ENCODE results near the gene KHK. TPM values are rescaled to one million over a fixed set of nuclear protein-coding genes. Genes with fewer than 3 reads are reported as not detected.
A peak's percentile ranks its signal among the peaks of the same experiment; 100 is the strongest.

KHK gene
- total RNA-seq, 1 experiment from 2014 or later = 0.63 TPM

- peaks cover 6% of the 10 kb centered on the region; the same call in 1 of the 2 replicates for H3K36me3 ChIP-seq
- peak; percentile 99 for DNase-seq
Observed at GRCh38 chr2:27133905-27134780, 47.6 kb downstream of the KHK start, which contains the start of gene PREB. Gene PREB, minus strand, starts transcription at chr2:27134636. Its CDS starts 215 bp downstream, at chr2:27134421.

GRCh38 chr2:27134781-27135477, 48.4 kb downstream of the KHK start:
- Histone ChIP-seq H3K9me3 (replicated peaks) (no peaks in the 10 kb centered on the region), H3K36me3 (peaks cover 6% of the 10 kb centered on the region; the same call in 1 of the 2 replicates), H3K27ac (no peak overlapping the region), H3K4me3 (peak overlapping the region; percentile 88), H3K4me1 (peaks cover 6% of the 10 kb centered on the region; the same call in 1 of the 2 replicates), H3K27me3 (peaks cover 6% of the 10 kb centered on the region; the same call in 1 of the 2 replicates)
- no peak for DNase-seq

More at GRCh38 chr2:27133905-27134780, 47.6 kb downstream of the KHK start, which contains the start of gene PREB:
- Histone ChIP-seq H3K4me3 (peak within 1 kb of the TSS; percentile 88), H3K27me3 (0 out of 2 replicates have a peak, but pooled peaks cover 6% of the 10 kb centered on the region), H3K9me3 (replicated peaks) (no peaks in the 10 kb centered on the region), H3K27ac (peak within 1 kb of the TSS; percentile 21; the same call in 1 of the 2 replicates), H3K4me1 (peaks cover 6% of the 10 kb centered on the region; the same call in 1 of the 2 replicates)

GRCh38 chr2:27135478-27135955, 48.9 kb downstream of the KHK start:
- Histone ChIP-seq H3K4me3 (no peak overlapping the region), H3K27ac (no peak overlapping the region), H3K9me3 (replicated peaks) (no peaks in the 10 kb centered on the region), H3K36me3 (peaks cover 6% of the 10 kb centered on the region; the same call in 1 of the 2 replicates), H3K27me3 (peaks cover 6% of the 10 kb centered on the region; the same call in 1 of the 2 replicates), H3K4me1 (peaks cover 6% of the 10 kb centered on the region; the same call in 1 of the 2 replicates)
- DNase-seq = no peak

GRCh38 chr2:27136751-27137150, 50.2 kb downstream of the KHK start:
- Histone ChIP-seq H3K27ac (no peak overlapping the region), H3K9me3 (replicated peaks) (no peaks in the 10 kb centered on the region), H3K27me3 (peaks cover 6% of the 10 kb centered on the region; the same call in 1 of the 2 replicates), H3K4me3 (no peak overlapping the region), H3K4me1 (peaks cover 6% of the 10 kb centered on the region; the same call in 1 of the 2 replicates), H3K36me3 (no peaks in the 10 kb centered on the region)
- no peak for DNase-seq

- Histone ChIP-seq H3K4me3 (no peak overlapping the region), H3K27ac (no peak overlapping the region), H3K4me1 (peaks cover 6% of the 10 kb centered on the region; the same call in 1 of the 2 replicates), H3K36me3 (no peaks in the 10 kb centered on the region), H3K9me3 (replicated peaks) (no peaks in the 10 kb centered on the region), H3K27me3 (peaks cover 6% of the 10 kb centered on the region; the same call in 1 of the 2 replicates)
- no peak for DNase-seq
Observed at GRCh38 chr2:27137322-27137935, 50.9 kb downstream of the KHK start.

GRCh38 chr2:27138111-27138510, 51.5 kb downstream of the KHK start:
- Histone ChIP-seq H3K27ac (no peak overlapping the region), H3K27me3 (peaks cover 6% of the 10 kb centered on the region; the same call in 1 of the 2 replicates), H3K9me3 (replicated peaks) (0 out of 2 replicates have a peak, but pooled peaks cover 2% of the 10 kb centered on the region), H3K4me3 (no peak overlapping the region), H3K36me3 (no peaks in the 10 kb centered on the region), H3K4me1 (peaks cover 4% of the 10 kb centered on the region; the same call in 1 of the 2 replicates)
- DNase-seq = no peak

- Histone ChIP-seq H3K9me3 (replicated peaks) (0 out of 2 replicates have a peak, but pooled peaks cover 3% of the 10 kb centered on the region), H3K27me3 (peaks cover 13% of the 10 kb centered on the region), H3K27ac (no peak within 1 kb of the TSS), H3K4me3 (no peak within 1 kb of the TSS), H3K4me1 (no peaks in the 10 kb centered on the region), H3K36me3 (no peaks in the 10 kb centered on the region)
- no peak for DNase-seq
Observed at GRCh38 chr2:27139310-27139709, 52.7 kb downstream of the KHK start, which contains the start of gene PRR30. Gene PRR30, minus strand, starts transcription at chr2:27139410. Its CDS starts 1,081 bp downstream, at chr2:27138329.

- DNase-seq = no peak
- Histone ChIP-seq H3K36me3 (no peaks in the 10 kb centered on the region), H3K4me1 (no peaks in the 10 kb centered on the region), H3K9me3 (replicated peaks) (0 out of 2 replicates have a peak, but pooled peaks cover 3% of the 10 kb centered on the region), H3K27ac (no peak overlapping the region), H3K4me3 (no peak overlapping the region), H3K27me3 (peaks cover 16% of the 10 kb centered on the region)
Observed at GRCh38 chr2:27143285-27143684, 56.7 kb downstream of the KHK start.

- no peak for DNase-seq
- no peaks in the 10 kb centered on the region for H3K36me3 ChIP-seq
- H3K27ac ChIP-seq = no peak overlapping the region
- 0 out of 2 replicates have a peak, but pooled peaks cover 3% of the 10 kb centered on the region for H3K9me3 ChIP-seq (replicated peaks)
- H3K27me3 ChIP-seq = peaks cover 25% of the 10 kb centered on the region
- H3K4me3 ChIP-seq = no peak overlapping the region
- no peaks in the 10 kb centered on the region for H3K4me1 ChIP-seq
Observed at GRCh38 chr2:27145682-27146081, 59.1 kb downstream of the KHK start.

- Histone ChIP-seq H3K4me3 (no peak overlapping the region), H3K27ac (no peak overlapping the region), H3K27me3 (peaks cover 32% of the 10 kb centered on the region), H3K36me3 (no peaks in the 10 kb centered on the region), H3K9me3 (replicated peaks) (0 out of 2 replicates have a peak, but pooled peaks cover 3% of the 10 kb centered on the region), H3K4me1 (no peaks in the 10 kb centered on the region)
- DNase-seq = no peak
Observed at GRCh38 chr2:27147935-27148334, 61.4 kb downstream of the KHK start.

- no peaks in the 10 kb centered on the region for H3K9me3 ChIP-seq (replicated peaks)
- no peak for DNase-seq
- no peaks in the 10 kb centered on the region for H3K4me1 ChIP-seq
- H3K27ac ChIP-seq = no peak within 1 kb of the TSS
- H3K4me3 ChIP-seq = no peak within 1 kb of the TSS
- no peaks in the 10 kb centered on the region for H3K36me3 ChIP-seq
- H3K27me3 ChIP-seq = peaks cover 34% of the 10 kb centered on the region
Observed at GRCh38 chr2:27148801-27149439, 62.3 kb downstream of the KHK start, which contains the start of gene TCF23. Gene TCF23, plus strand, starts transcription at chr2:27149004. Its CDS starts 130 bp downstream, at chr2:27149134.

- no peaks in the 10 kb centered on the region for H3K9me3 ChIP-seq (replicated peaks)
Observed at GRCh38 chr2:27149570-27150405, 63.2 kb downstream of the KHK start.

More at GRCh38 chr2:27149570-27150405, 63.2 kb downstream of the KHK start:
- no peaks in the 10 kb centered on the region for H3K4me1 ChIP-seq
- no peak overlapping the region for H3K27ac ChIP-seq
- H3K36me3 ChIP-seq = no peaks in the 10 kb centered on the region
- peaks cover 36% of the 10 kb centered on the region for H3K27me3 ChIP-seq
- no peak for DNase-seq
- H3K4me3 ChIP-seq = no peak overlapping the region

All from SJCRH30 (cell line).